WERI-Rb-1 (cell line): Measurements from ENCODE around the gene FBXO21.

ENCODE experiments used
- DNase-seq: peaks from one replicate; pipeline ENCODE4 v3.0.0-alpha.2; 2020
- H3K27ac ChIP-seq: fragments of 250-450 bp; sonication (Bioruptor Pico); 2 replicates; pipeline ENCODE4 v1.5.1; 2020; ENCODE audit warnings: mild to moderate bottlenecking, moderate library complexity
- H3K27me3 ChIP-seq: fragments of 250-450 bp; sonication (Bioruptor Pico); 2 replicates; pipeline ENCODE4 v1.5.1; 2021; ENCODE audit warnings: mild to moderate bottlenecking, low read depth, moderate library complexity; ENCODE audit not compliant: insufficient read depth, severe bottlenecking
- H3K36me3 ChIP-seq: fragments of 250-450 bp; sonication (Bioruptor Pico); 2 replicates; pipeline ENCODE4 v1.5.1; 2020; ENCODE audit warnings: mild to moderate bottlenecking, moderate library complexity
- H3K4me3 ChIP-seq: 2 replicates; pipeline ENCODE4 v1.5.1; 2011; ENCODE audit warnings: low read depth, mild to moderate bottlenecking, control low read depth, low read length
- H3K9me3 ChIP-seq: fragments of 250-450 bp; sonication (Bioruptor Pico); 2 replicates; pipeline ENCODE4 v1.5.1; 2021; ENCODE audit warnings: mild to moderate bottlenecking, moderate library complexity; ENCODE audit not compliant: severe bottlenecking
- CTCF ChIP-seq: IDR thresholded peaks from 2 replicates; pipeline ENCODE4 v1.5.1; 2011; ENCODE audit warnings: low read depth, mild to moderate bottlenecking, control low read depth, inconsistent platforms, low read length

Gene FBXO21

DNA sequence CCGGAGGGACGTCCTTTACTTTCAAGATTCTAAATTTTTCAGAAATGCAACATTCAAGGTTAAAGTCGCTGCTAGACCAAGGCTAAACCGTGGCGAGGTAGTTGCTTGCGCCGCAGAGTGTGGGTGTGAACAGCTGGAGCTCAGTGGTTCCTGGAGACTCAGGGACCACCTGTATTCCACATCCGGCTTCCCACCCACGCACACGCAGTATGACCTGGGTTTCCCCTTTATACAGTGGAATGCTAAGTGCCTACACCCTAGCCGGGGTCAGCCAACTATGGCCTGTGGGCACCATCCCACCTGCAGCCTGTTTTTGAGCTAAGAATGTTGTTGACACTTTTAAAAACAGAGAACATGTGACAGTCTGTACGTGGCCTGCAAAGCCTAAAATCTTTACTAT lies 48.2 kb downstream of the FBXO21 start:
- DNase-seq = no peak
- Histone ChIP-seq H3K27ac (no peak overlapping the region), H3K36me3 (peaks cover 4% of the 10 kb centered on the region)

DNA sequence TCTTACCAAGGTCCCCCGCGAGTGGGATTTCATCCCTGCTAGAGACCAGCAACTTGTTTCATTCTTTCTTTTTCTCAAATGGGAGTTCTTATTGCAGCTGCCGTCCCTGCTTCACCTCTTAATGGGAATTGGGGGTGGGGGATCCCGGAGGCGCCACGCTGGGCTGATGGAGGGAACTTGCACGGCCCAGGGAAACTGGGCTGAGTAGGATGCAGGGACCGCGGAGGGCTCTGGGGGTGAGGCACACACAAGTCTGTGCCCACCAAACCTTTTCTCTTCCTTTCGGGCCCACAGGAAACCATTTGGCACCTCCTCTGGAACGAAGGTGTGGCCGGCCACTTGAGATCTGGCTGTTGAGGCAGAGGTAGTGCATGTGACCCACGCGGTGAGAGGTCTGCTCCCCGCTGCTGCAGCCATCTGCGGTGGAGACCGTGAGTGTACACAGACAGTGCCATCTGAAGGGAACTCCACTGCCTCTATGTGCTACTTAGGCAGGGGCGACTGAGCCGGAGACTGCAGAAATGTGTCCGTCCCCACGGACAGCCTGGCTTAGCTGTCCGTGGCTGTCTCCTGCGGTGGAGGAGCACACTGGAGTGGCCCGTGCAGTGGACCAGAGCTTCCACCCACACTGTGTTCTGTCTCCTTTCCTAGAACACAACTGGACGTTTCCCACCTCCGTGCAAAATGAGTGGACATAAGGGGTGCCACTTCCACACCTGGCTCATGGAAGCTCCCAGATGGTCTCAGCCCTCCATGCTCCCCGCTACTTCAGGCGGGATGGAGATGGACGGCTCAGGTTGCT lies 49.0 kb downstream of the FBXO21 start:
- Histone ChIP-seq H3K27ac (no peak overlapping the region), H3K27me3 (no peaks in the 10 kb centered on the region), H3K4me3 (no peak overlapping the region), H3K9me3 (no peaks in the 10 kb centered on the region), H3K36me3 (peaks cover 4% of the 10 kb centered on the region)
- DNase-seq = no peak
- TF ChIP-seq CTCF = no peak

More for the DNA sequence above, 48.2 kb downstream of the FBXO21 start:
- Histone ChIP-seq H3K4me3 (no peak overlapping the region), H3K27me3 (no peaks in the 10 kb centered on the region), H3K9me3 (no peaks in the 10 kb centered on the region)
- TF ChIP-seq CTCF = no peak

- no peaks in the 10 kb centered on the region for H3K9me3 ChIP-seq
- no peak for TF ChIP-seq CTCF
- H3K4me3 ChIP-seq = no peak overlapping the region
- peaks cover 2% of the 10 kb centered on the region for H3K36me3 ChIP-seq
- H3K27ac ChIP-seq = no peak overlapping the region
- DNase-seq = no peak
- H3K27me3 ChIP-seq = no peaks in the 10 kb centered on the region
Measured at GRCh38 chr12:117140397-117141096, 49.7 kb downstream of the FBXO21 start.

GRCh38 chr12:117139025-117139717 lies 51.1 kb downstream of the FBXO21 start:
- TF ChIP-seq CTCF = no peak
- Histone ChIP-seq H3K9me3 (no peaks in the 10 kb centered on the region), H3K27me3 (no peaks in the 10 kb centered on the region), H3K27ac (no peak overlapping the region), H3K36me3 (no peaks in the 10 kb centered on the region; the same call in 1 of the 2 replicates), H3K4me3 (no peak overlapping the region)
- no peak for DNase-seq

- H3K27me3 ChIP-seq = no peaks in the 10 kb centered on the region
- H3K36me3 ChIP-seq = no peaks in the 10 kb centered on the region
- DNase-seq = no peak
- no peaks in the 10 kb centered on the region for H3K9me3 ChIP-seq
- H3K27ac ChIP-seq = no peak overlapping the region
- H3K4me3 ChIP-seq = no peak overlapping the region
- TF ChIP-seq CTCF = no peak
Measured at GRCh38 chr12:117134721-117135120, 55.5 kb downstream of the FBXO21 start.
